Activated T-cell treated with anti-CD3 and anti-CD28 coated beads, Interleukin-2, amount 50 U/mL, for 1 hour (primary cell): ENCODE results near the gene KRT6A.

Experiments
- DNase-seq: peaks from one replicate; pipeline ENCODE4 v3.0.0-alpha.2; 2020

Gene KRT6A

DNA sequence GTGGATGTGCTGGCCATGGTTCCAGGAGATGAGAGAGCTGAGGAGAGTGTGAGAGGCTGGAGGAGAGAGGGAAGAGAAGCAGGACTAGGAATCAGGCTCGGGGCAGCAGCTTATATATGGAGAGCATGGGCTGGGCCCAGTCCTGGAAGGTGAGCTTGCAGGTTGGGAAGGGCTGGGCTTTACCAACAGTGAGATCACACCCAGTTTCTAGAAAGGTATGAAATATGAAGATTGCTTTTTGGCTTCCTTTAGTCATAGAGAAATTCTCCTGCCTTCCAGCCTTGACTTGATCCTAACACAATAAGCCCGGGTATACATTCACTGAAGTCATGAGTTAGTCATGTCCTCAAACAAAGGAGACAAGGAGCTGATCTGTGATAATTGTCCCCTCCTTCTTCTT is at the start of gene KRT6A:
TSS of gene KRT6A (minus strand) at position 86 of the 400 bp plus-strand sequence. CDS start at position 17, 69 bp downstream.
- DNase-seq = no peak

DNA sequence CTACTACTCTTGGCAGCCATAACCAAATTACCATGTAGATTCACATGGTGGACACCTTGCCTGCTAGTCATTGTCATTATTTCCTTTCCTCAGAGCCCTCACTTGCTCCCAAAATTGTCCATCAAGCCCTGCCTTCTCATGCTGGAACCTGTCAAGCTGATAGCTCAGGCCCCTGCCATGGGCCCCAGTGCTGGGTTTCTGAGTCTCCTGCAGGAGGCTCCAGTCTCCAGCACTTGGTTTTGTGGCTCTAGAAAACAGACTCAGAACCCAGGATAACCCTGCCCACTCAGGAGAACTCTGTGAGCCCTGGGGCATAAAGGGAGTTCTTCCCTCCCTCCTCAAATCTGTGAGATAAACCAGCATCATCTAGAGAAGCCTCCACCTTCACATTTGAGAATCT is 49.1 kb upstream of the KRT6A start:
- no peak for DNase-seq

DNA sequence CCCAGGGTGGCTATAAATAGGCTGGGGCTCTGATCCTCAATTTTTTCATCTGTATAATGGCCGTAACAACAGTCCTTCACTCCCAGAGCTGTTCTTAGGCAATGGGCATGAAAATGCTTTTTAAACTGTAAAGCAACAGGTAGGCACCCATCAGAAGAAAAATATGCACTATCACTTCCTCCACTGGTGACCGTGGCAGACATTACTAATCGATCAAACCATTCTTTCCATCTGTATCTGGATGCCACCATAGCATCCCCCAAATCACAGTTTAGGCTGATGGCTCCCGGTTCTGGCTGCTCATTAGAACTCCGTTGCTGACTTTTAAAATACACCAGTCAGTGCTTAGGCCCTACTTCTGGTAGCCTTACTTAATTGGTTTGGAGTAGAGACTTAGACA is 48.7 kb upstream of the KRT6A start:
- DNase-seq = no peak

DNA sequence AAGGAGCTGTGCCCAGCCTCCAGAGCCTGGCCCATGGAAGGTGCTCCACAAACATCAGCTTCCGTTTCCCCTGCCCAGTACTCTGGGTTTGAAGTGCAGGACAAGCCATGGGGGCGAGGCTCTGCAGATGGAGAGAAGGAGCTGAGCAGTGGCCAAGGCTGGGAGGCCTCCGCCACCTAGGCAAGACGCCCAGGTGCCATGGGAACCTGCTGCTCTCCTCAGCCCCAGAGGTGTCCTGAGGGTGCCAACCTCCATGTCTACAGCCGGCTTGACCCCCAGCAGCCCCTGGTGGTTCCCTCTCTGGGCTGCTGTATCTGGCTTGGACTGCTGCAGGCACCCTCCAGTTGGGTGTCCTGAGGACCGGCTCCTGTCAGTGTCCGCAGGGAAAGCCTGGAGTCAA is 47.5 kb upstream of the KRT6A start:
- no peak for DNase-seq

DNA sequence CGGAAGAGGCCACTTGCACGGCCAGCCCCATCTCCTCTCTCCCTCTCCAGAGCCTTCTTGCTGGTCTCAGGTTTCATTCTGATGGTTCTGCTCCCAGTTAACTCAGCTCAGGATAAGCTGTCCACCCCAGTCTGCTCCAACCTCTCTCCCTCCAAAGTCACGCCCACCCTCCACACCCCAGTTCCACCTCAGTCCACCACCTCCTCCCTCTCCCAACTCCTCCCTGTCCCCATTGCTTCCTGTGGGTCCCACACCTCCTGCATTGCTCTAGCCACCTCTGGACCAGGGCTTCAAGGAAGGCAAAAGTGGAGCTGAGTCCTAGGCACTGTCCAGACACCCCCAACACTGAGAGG is 46.7 kb upstream of the KRT6A start:
- DNase-seq = no peak

DNA sequence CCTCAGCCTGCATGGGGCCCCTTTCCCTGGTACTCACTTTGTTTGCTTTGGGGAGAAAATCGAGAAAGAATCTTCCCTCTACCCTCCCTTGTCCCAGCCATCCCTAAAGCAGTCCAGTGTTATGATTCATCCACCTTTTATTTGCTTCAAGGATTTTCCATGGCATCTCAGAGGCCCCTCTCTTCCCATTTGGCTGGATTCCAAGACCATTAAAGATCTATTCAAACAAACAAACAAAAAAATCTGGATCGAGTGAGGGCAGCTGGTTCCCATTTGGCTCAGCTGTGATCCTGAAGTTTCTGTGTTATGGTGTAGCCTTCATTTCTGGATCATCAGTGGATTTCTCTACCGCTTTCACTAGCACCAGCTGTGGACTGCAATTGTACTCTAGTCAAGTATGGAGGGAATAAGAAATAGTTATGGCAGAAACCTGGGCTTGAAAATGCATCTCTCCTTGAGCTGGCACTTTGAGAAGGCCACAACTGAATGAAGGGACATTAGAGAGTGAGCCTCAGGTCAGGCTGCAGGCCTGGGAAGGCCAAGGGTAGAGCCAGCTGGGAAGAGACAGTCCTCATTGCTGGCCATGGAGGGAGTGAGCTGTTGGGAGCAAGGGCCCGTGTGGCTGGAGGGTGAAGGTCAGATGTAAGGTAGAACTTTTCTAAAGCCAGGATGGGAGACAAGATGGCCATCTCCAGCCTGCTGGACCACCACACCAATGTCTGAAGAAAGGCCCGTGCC is 46.2 kb upstream of the KRT6A start:
- no peak for DNase-seq

DNA sequence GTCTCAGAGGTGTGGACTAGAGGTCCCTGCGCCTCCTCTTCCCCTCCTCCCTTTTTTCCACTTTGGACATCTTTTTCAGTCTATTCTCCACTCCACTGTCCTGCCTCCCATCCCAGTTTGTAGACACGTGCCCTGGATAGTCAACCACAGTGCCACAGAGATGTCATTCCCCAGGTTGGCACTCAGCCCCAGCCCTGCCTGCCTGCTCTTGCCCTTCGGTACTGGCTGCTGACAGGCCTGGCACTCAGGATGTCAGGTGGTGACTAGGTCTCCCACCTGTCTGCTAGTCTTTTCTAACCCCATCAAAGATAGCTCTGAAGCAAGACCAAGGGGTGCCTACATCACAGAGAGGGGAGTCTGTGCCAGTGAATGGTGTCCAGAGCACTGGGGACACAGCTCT is 44.0 kb upstream of the KRT6A start:
- no peak for DNase-seq

DNA sequence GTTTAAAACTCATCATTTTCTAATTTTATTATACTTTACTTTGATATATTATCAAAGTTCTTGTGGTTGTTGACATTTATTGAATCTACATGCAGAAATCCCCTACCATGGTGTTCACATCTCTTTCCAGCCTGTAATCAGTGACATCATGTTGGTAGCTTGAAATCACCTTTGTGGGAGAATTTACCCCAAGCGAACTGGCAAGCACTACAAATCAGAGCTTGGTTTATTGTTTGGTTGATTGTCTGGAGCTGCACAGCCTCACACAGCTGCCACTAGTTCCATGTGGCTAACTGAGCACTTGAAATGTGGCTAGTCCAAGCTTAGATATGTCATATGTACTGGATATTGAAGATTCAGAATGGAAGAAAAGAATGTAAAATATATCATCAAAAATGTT is 42.5 kb upstream of the KRT6A start:
- DNase-seq = no peak

DNA sequence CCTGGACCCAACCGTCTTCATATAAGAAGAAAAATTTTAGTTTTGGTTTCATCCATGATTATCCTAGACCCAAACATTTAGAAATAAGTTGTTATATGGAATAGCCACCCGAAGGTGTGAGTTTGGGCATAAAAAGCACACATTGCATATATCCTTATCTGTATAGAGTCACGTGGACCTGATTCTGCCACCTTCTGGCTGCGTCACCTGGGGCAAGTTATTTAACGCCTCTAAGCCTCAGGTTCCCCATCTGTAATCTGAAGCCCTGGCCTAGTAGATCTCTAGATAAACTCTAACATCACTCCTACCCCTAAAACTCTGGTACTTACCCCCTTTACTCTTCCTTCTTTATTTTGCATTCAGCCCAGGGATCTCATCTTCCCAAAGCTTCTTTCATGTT is 41.4 kb upstream of the KRT6A start:
- DNase-seq = no peak

DNA sequence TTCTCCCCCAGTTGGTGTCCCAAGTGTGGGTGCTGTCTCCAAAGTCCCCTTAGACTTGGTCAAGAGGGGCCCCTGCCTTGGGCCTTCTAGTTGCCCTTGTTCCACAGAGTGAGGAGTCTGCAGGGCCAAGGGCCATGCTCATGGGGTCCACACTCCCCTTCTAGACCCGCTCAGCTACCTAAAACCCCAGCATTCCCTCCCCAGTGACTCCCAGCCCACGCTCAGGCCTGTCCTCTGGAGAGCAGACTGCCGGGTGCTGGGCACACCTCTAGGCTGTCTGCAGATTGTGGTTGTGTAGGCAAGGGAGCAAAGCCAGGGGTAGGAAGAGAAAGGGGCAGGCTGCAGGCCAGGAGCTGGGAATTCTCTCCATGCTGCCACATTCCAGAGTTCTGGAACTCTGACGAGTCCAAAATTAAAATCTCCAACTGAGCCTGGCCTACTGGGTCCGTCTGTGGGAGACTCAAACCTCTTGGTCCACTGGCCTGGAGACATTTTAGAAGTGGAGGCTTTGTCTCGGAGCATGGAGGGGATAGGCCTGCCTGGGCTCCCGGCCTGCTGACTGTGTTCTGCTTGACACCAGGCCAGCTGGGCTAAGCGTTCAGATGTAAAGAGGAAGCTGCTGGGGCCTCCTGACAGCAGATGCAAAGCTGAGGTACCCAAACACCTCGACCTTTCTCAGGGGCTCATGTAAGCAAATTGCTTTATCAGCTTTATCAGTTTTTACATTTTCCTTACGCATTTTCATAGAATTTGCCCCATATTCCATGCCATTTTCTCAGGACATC is 40.8 kb upstream of the KRT6A start:
- DNase-seq = no peak

DNA sequence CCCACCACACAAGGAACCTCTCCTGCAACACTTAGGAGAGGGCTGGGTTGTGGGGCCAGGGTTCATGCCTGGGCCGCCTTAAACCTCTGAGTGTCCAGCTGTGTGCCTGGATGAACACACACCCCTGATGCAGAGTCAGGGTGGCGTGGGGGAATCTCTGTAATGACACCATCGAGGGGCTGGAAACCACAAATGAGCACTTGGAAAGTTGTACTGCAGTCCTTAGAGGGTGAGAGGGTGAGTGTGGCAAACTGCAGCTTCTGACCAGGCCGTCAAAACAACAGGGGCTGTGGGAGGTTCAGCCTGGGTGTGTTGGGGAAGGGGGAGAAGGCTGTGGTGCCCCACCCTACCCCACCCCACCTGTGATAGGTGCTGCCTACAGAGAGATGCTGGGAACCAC is 39.6 kb upstream of the KRT6A start:
- DNase-seq = no peak

DNA sequence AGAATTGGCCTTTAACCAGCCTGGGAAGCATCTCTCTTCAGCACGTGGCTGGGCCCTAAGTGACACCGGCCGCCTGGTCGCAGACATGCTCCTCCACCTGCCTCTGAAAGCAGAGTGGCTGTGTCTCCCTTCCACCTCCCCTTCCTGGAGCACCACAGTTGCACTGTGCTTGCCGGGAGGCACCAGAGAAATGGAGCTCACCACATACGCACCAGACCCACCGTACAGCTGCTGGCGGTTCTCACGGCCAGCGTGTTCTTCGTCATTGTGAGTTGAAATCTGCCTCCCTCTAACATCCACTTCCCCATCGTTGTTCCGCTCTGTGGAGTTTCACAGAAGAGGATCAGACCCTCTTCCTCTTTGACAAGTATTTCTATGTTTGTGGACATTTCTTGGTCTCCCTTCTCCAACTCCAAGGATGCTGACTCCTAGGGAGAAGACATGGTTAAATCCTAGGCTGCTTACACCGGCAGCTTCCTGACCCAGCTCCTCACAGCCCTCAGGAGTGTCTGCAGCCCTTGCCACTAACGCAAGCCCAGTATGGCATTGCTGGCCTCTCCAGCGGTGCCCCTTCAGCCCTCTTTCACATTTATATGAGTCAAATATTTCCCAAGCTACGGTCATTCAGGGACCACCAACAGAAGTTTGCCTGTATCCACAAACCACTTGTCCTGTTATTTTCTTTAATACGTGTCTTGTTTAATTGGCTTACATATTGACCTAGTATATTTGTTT is 38.7 kb upstream of the KRT6A start:
- no peak for DNase-seq

DNA sequence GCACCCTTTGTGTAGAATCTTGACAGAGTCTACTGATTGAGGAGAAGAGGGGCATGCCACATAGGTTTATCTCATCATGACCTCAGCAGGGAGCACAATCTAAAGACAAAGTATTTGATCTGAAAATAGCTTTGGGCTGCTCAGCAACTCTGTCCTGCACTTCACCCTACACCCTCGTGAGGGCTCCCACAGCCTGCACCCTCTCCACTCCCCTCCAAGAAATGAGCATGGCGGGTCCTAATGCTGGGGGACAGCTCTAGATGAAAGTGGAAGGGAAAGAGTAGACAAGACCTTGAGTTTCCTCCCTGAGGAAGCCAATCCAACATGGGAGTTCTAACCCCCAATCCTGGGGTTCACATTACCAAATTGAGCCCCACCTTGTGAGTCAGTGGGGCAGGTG is 37.8 kb upstream of the KRT6A start:
- no peak for DNase-seq

DNA sequence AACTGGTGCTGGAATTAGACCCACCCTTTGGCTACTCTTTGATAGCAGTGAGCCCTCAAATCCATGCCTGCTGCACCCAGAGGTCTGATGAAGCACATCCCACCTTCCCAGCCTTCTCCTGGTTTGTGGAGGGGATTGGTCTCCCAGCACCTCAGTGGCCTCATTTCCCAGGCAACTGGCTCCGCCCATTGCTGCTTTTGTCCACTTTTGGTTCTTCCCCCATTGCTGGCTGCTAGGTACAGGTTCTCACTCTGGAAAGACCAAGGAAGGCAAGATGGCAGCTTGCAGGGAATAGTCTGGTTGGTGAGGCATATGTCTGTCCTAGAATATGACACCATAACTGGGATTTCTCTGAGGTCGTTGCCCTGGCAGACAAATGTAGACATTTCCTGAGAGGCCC is 37.3 kb upstream of the KRT6A start:
- no peak for DNase-seq

DNA sequence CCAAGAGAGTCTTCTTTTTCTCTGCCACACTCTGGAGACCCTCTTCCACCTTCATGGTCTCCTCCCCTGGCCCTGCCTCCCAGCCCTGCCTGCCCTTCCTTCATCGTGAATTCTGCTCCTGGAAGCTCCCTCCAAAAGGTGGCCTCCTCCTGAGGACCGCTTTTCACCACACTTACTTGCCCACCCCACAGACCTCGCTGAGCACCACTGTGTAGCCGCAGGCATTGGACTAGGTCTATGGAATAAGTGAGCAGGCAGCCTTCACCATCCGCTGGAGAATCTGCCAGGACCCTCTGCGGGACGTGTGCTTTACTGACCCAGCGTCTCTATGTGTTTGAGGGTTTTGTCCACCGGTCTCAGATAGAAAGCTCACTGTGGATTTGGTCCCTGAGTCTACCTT is 36.8 kb upstream of the KRT6A start:
- DNase-seq = no peak

DNA sequence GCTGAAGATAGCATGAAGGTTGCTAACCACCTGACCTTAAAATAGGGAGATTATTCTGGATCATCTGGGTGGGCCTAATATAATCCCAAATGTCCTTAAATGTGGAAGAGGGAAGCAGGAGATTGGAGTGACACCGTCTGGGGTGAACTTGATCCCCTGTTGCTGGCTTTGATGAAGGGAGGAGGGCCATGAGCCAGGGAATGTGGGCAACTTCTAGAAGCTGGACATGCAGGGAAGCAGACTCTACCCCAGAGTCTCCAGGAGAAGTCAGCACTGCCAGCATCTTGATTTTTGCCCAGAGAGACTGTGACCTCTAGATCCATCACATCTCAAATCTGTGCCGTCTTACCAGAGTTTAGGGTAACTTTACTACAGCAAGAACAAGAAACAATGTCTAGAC is 36.4 kb upstream of the KRT6A start:
- no peak for DNase-seq

DNA sequence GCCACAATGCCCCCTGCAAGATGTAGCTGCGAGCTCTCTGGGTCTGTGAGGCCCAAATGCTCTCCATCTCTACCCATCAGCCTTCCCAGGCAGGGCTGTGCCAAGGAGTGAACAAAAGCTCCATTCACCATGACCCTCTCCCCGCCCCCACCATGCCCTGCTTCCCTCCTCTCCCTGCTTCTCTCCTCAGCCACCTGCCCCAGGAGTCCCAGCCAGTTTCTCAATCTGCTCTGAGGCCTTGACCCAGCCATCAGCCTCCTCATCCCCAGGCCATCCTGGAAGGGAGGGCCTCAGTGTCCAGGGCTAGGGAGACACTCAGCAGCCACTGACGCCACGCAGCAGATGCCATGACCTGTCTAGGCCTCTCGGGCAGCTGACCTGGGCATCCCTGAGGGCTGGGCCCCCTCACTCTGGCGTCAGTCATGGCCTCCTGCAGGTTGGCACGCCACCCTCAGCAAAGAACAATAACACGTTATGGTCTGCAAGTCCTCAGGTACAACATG is 35.6 kb upstream of the KRT6A start:
- no peak for DNase-seq

DNA sequence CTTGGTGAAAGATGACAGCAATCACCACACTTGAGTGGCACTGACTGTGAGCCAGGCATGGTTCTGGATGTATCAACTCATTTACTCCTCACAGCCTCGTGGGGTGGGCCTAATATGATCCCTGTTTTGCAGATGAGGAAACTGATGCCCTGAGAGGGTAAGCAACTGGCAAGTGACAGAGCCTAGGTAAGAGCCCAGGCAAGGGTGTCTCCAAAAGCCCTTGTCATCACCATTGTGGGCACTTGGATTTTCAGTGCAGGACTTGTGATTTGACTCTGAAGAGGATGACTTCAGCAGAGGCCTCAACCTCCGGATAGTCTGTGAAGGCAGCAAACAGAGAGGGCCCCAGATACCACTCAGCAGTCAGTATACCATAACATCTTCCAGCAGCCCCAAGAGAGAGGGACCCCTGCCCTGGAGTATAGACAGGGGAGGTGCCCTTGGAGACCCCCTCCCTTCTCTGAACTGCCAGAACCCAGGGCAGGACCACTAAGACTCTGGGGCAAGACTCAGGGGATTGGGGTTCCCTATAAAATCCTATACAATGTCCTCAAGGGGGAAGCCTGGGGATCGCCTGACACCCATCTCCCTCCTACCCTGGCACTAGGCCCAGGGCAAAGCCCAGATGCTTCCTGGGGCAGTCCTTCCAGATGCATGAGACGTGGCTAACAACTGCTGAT is 34.2 kb upstream of the KRT6A start:
- no peak for DNase-seq

DNA sequence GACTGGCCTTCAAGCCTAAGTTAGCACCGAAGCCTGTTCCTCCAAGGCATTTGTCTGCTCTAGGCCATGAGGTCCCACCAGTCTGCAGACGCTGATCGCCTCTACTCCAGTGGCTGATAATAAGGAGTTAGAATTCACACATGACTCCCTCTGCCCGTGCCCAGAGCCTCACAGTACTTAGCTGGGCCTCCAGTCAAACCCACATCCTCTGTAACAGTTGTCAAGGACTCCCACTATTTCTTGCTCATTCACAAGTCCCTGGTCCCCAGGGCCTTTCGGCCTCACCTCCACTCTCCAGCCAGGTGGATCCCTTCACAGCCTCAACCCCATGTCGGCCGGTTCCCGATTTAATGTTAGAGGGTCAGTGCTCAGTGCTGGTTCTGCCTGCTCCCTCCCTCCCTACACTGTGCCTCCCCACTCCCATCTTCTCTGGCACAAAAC is 33.5 kb upstream of the KRT6A start:
- no peak for DNase-seq

DNA sequence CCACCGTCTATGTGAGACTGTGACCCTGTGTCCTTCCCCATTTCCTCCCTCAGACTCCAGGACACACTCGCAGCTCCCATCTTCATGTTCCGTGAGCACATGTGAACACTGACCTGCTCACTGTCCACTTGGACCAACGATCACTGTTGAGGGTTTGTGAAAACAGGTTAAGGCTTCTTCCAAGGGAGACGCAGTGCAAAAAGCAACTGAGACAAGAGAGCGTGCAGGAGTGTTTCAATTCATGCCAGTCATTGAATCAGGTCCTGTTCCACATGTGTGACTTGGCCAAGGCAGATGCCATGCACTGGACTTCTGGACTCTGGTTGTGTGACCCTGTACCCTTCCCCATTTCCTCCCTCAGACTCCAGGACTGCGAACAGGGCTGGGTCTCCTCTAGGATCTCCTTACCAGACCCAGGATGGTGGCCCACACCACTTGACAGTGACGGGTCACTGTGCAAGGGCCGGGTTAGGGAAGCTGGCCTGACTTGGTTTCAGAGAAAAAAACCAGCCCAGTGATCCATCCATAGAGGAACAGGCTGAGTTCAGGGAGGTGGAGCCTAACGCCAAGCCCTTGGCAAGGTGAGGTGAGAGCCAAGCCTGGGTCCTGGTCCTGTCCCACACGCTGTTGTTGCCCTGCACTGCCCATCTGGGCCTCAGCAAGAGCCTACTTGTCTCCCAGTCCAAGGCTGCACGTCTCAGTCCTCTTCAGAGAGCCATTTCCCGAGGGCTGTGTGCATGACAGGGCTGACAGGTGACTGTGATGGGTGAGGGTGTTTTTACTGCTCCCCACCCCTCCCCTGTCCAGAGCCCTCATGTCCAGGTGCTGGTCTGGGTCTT is 32.8 kb upstream of the KRT6A start:
- DNase-seq = no peak

DNA sequence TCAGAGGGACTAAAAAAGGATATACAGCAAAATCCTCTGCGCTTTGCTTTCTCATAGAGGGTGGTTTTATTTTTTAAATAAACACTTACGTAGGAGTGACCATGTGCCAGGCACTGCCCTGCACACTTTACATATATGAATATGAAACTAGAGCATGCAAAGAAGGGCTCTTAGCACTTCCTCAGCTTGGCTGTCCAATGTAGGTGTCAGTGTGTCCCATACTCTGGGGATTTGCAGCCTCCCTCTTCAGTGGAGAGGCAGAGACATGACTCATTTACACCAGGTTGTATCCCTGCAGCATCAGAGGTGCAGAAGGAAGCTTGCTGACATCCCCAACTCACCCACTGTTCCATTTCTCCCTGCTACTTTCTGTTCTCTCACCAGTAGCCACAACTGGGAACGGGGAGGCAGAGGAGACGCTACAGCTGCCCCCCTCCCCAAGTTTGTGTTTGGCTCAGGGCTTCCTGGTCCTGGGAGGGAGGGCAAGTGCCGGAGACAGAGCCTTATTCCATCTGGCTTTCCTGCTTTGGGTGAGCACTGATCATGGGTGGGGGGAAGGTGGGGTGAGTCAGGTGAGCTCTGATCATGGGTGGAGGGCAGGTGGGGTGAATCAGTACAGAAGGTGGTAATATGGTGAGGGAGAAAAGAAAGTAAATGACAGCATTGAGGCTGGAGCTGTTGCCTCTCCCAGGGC is 32.0 kb upstream of the KRT6A start:
- no peak for DNase-seq
